Hepatocyte (in vitro differentiated cells): ENCODE results near the gene SNRNP25. TPM values are rescaled to one million over a fixed set of nuclear protein-coding genes. Genes with fewer than 3 reads are reported as not detected.

Experiments
- DNase-seq: peaks from one replicate; pipeline ENCODE4 v3.0.0-alpha.2; 2016; ENCODE audit warnings: low spot score
- H2AFZ ChIP-seq: fragments of 200-600 bp; sonication (generic); 2 replicates; pipeline ENCODE4 v1.6.0; 2016; ENCODE audit warnings: antibody characterized with exemption, mild to moderate bottlenecking
- H3K27ac ChIP-seq: fragments of 200-600 bp; sonication (generic); 2 replicates; pipeline ENCODE4 v1.5.1; 2016; ENCODE audit warnings: mild to moderate bottlenecking
- H3K27me3 ChIP-seq: fragments of 200-600 bp; sonication (generic); 2 replicates; pipeline ENCODE4 v1.6.1; 2016
- H3K36me3 ChIP-seq: fragments of 200-600 bp; sonication (generic); replicated peaks from 2 replicates; pipeline ENCODE4 v1.5.1; 2016; ENCODE audit warnings: low read depth; ENCODE audit not compliant: insufficient read depth
- H3K4me1 ChIP-seq: fragments of 200-600 bp; sonication (generic); 2 replicates; pipeline ENCODE4 v1.5.1; 2016; ENCODE audit warnings: mild to moderate bottlenecking, moderate library complexity; ENCODE audit not compliant: insufficient read depth
- H3K4me2 ChIP-seq: fragments of 200-600 bp; sonication (generic); 2 replicates; pipeline ENCODE4 v1.6.0; 2016
- H3K4me3 ChIP-seq: fragments of 200-600 bp; sonication (generic); 2 replicates; pipeline ENCODE4 v1.5.1; 2016; ENCODE audit warnings: mild to moderate bottlenecking
- H3K79me2 ChIP-seq: fragments of 200-600 bp; sonication (generic); 2 replicates; pipeline ENCODE4 v1.6.0; 2017; ENCODE audit warnings: mild to moderate bottlenecking
- H3K9me2 ChIP-seq: fragments of 200-600 bp; sonication (generic); replicated peaks from 2 replicates; pipeline ENCODE4 v1.6.0; 2017; ENCODE audit warnings: mild to moderate bottlenecking; ENCODE audit not compliant: insufficient read depth
- H3K9me3 ChIP-seq: fragments of 200-600 bp; sonication (generic); 2 replicates; pipeline ENCODE4 v1.5.1; 2016; ENCODE audit warnings: low read depth, mild to moderate bottlenecking
- H4K20me1 ChIP-seq: fragments of 200-600 bp; sonication (generic); 2 replicates; pipeline ENCODE4 v1.6.0; 2016; ENCODE audit warnings: mild to moderate bottlenecking; ENCODE audit not compliant: insufficient read depth, poor library complexity, severe bottlenecking
- CTCF ChIP-seq: fragments of 200-600 bp; sonication (generic); IDR thresholded peaks from 2 replicates; pipeline ENCODE4 v1.5.1; 2016; ENCODE audit warnings: antibody characterized with exemption, mild to moderate bottlenecking; ENCODE audit not compliant: poor library complexity
- EZH2 ChIP-seq: fragments of 200-600 bp; sonication (generic); IDR thresholded peaks from 2 replicates; pipeline ENCODE4 v1.6.1; 2016; ENCODE audit warnings: antibody characterized with exemption, mild to moderate bottlenecking, borderline replicate concordance
- EZH2phosphoT487 ChIP-seq: fragments of 200-600 bp; sonication (generic); IDR thresholded peaks from one replicate; pipeline ENCODE4 v1.6.1; 2018; ENCODE audit warnings: antibody characterized with exemption, mild to moderate bottlenecking, low read depth, moderate library complexity; ENCODE audit not compliant: unreplicated experiment, severe bottlenecking
- WGBS: methylation state at CpG from one replicate; pipeline ENCODE4 v1.1.6; 2016; ENCODE audit warnings: low lambda C conversion rate; ENCODE audit errors: missing lambda C conversion rate; 5-methylcytosine and 5-hydroxymethylcytosine counted together
- polyA plus RNA-seq: library from polyadenylated mRNA; unstranded; fragments of >200 nt; fragmentation: Nextera tagmentation; extraction: Ambion mirVana; gene quantifications from 2 replicates; pipeline ENCODE4 v1.2.1, GENCODE V29; 2016
- total RNA-seq: library from RNA; depleted of rRNA; stranded (reverse); fragments of >200 nt; gene quantifications from 2 replicates; pipeline ENCODE4 v1.2.3, GENCODE V29; 2014

SNRNP25 gene
- total and polyA plus RNA-seq, 2 experiments from 2014 or later, result 18.3 to 35.3 TPM

- TF ChIP-seq CTCF (no peak), EZH2 (no peak), EZH2phosphoT487 (no peak)
- H4K20me1 ChIP-seq, result no peaks in the 10 kb centered on the region
- 90% methylated on average over 13 of the region's 17 CpGs for WGBS
- no peak for DNase-seq
- no peak overlapping the region for H3K4me3 ChIP-seq
- H3K79me2 ChIP-seq, result no peaks in the 10 kb centered on the region
- no peaks in the 10 kb centered on the region for H3K9me3 ChIP-seq
- H3K4me2 ChIP-seq, result no peak overlapping the region
- no peaks in the 10 kb centered on the region for H3K36me3 ChIP-seq
- H3K27me3 ChIP-seq, result no peaks in the 10 kb centered on the region
- H3K9me2 ChIP-seq, result no peaks in the 10 kb centered on the region
- no peaks in the 10 kb centered on the region for H3K4me1 ChIP-seq
- no peak overlapping the region for H2AFZ ChIP-seq
- no peak overlapping the region for H3K27ac ChIP-seq
Measured at GRCh38 chr16:35011-35677, 18.5 kb upstream of the SNRNP25 start.

GRCh38 chr16:35678-36305 is 17.8 kb upstream of the SNRNP25 start:
- H2AFZ ChIP-seq, result no peak overlapping the region
- no peaks in the 10 kb centered on the region for H3K9me3 ChIP-seq
- no peaks in the 10 kb centered on the region for H3K27me3 ChIP-seq
- H3K27ac ChIP-seq, result no peak overlapping the region
- no peaks in the 10 kb centered on the region for H3K36me3 ChIP-seq
- no peak overlapping the region for H3K4me2 ChIP-seq
- no peak overlapping the region for H3K4me3 ChIP-seq
- no peaks in the 10 kb centered on the region for H4K20me1 ChIP-seq
- no peaks in the 10 kb centered on the region for H3K9me2 ChIP-seq
- no peak for TF ChIP-seq EZH2
- TF ChIP-seq CTCF, result no peak
- TF ChIP-seq EZH2phosphoT487, result no peak
- no peak for DNase-seq
- H3K4me1 ChIP-seq, result no peaks in the 10 kb centered on the region
- WGBS, result 94% methylated on average over 10 of the region's 11 CpGs
- H3K79me2 ChIP-seq, result no peaks in the 10 kb centered on the region

GRCh38 chr16:36336-36984 is 17.2 kb upstream of the SNRNP25 start:
- no peak overlapping the region for H3K4me2 ChIP-seq
- H4K20me1 ChIP-seq, result no peaks in the 10 kb centered on the region
- H3K9me3 ChIP-seq, result no peaks in the 10 kb centered on the region
- H3K79me2 ChIP-seq, result no peaks in the 10 kb centered on the region
- H3K27me3 ChIP-seq, result no peaks in the 10 kb centered on the region
- no peaks in the 10 kb centered on the region for H3K4me1 ChIP-seq
- TF ChIP-seq EZH2phosphoT487 (no peak), EZH2 (no peak), CTCF (no peak)
- H3K9me2 ChIP-seq, result no peaks in the 10 kb centered on the region
- WGBS, result 87% methylated on average over 15 of the region's 15 CpGs
- H2AFZ ChIP-seq, result no peak overlapping the region
- no peaks in the 10 kb centered on the region for H3K36me3 ChIP-seq
- H3K27ac ChIP-seq, result no peak overlapping the region
- no peak overlapping the region for H3K4me3 ChIP-seq
- no peak for DNase-seq
